Heart left ventricle (tissue), 16 donors: ENCODE results near the gene ETV3. TPM values are rescaled to one million over a fixed set of nuclear protein-coding genes. Genes with fewer than 3 reads are reported as not detected.

Source experiments
- ATAC-seq, 4 donors: fragments of 200-7000 bp; cut with Tn5 transposase; one replicate each; pipeline ENCODE4 v1.9.1; 2020 to 2022; ENCODE audit warnings: moderate library complexity in 4 of 4, mild to moderate bottlenecking in 3 of 4, moderate number of reproducible peaks in 1 of 4
- DNase-seq, 5 donors: peaks; one replicate each; pipeline ENCODE4 v3.0.0-alpha.2; 2020
- H3K27ac ChIP-seq, 12 donors: fragments of 200-600 bp; sonication (generic) in 4 of 12; one replicate each; pipeline versions ENCODE4 v1.5.0 to v1.8.0; 2016 to 2022; ENCODE audit warnings: mild to moderate bottlenecking in 2 of 12
- H3K27me3 ChIP-seq, 9 donors: fragments of 200-600 bp; sonication (generic) in 2 of 9; one replicate each; pipeline versions ENCODE4 v1.5.1 to v1.8.0; 2016 to 2022; ENCODE audit warnings: mild to moderate bottlenecking in 3 of 9
- H3K36me3 ChIP-seq, 9 donors: fragments of 200-600 bp; sonication (generic) in 2 of 9; one replicate each; pipeline versions ENCODE4 v1.5.0 to v1.8.0; 2018 to 2022; ENCODE audit warnings: mild to moderate bottlenecking in 2 of 9
- H3K4me1 ChIP-seq, 12 donors: fragments of 200-600 bp; sonication (generic) in 4 of 12; one replicate each; pipeline versions ENCODE4 v1.5.0 to v1.8.0; 2016 to 2022; ENCODE audit warnings: mild to moderate bottlenecking in 3 of 12
- H3K4me3 ChIP-seq, 12 donors: fragments of 200-600 bp; sonication (generic) in 4 of 12; one replicate each; pipeline versions ENCODE4 v1.5.0 to v1.8.0; 2017 to 2022; ENCODE audit warnings: mild to moderate bottlenecking in 9 of 12, moderate library complexity in 4 of 12
- H3K9me3 ChIP-seq, 12 donors: fragments of 200-600 bp; sonication (generic) in 4 of 12; one replicate each; pipeline versions ENCODE4 v1.5.0 to v1.8.0; 2016 to 2022; ENCODE audit warnings: mild to moderate bottlenecking in 1 of 12
- POLR2A ChIP-seq, 2 donors: fragments of 450-650 bp; IDR thresholded peaks; one replicate each; pipeline ENCODE4 v1.6.1; 2017; ENCODE audit warnings: antibody characterized with exemption in 2 of 2, mild to moderate bottlenecking in 2 of 2, moderate library complexity in 2 of 2
- WGBS, 4 donors: extraction: QIAGEN DNeasy Blood & Tissue Kit in 2 of 4; methylation state at CpG; one replicate each; pipeline versions ENCODE4 v1.1.5 to v1.1.7; 2013 to 2018; 5-methylcytosine and 5-hydroxymethylcytosine counted together
- intact Hi-C, 10 donors: fragments of 100-400 bp; cut with DNase I; formaldehyde crosslinking; loops; one replicate each; pipeline versions ENCODE4 v1.11.1 to v1.14.2; 2022
- polyA plus RNA-seq, 2 donors: library from polyadenylated mRNA; stranded (reverse); fragments of 200-250 nt; gene quantifications; one replicate each; pipeline ENCODE4 v1.2.3, GENCODE V29; 2013
- total RNA-seq, 9 donors: library from RNA; depleted of rRNA in 2 of 9; stranded (reverse); fragments of >200 nt in 2 of 9; fragmentation: NEBNext Ultra II Directional in 3 of 9; extraction: Animal tissue kit (Norgen Biotek cat#: 25700) in 3 of 9; gene quantifications; one replicate each; pipeline versions ENCODE4 v1.1.0 to v1.2.4, GENCODE V29; 2016 to 2023
- TF ChIP-seq, protein P1 (sequence below), 12 donors: fragments of 200-600 bp; sonication (generic) in 4 of 12; IDR thresholded peaks; one replicate each; pipeline versions ENCODE4 v1.5.0 to v1.8.0; 2018 to 2022; ENCODE audit warnings: antibody characterized with exemption in 12 of 12, mild to moderate bottlenecking in 5 of 12
- donor health status: ischemic (EF 13 %, LVEDD 7.1; RV severe dilation, severe dysfunction).
- donor health status: healthy with polysubstance abuse.
- donor health status: DM: no; HTN: yes; CAD: no.
- donor health status: DM: no; HTN: no; CAD: no.
- donor health status: ischemic (EF 25% LVEDD 6.9; RV normal size, moderate dysfunction).
- donor health status: ischemic (EF 25% LVEDD 5.7; RV mildly dilated, moderate dysfunction).
- donor health status: healthy.
- donor health status: DM: yes; HTN: yes; CAD: no.
- donor health status: ischemic (EF 35%, LVEDD 5.7; RV mildly dilated, moderate dysfunction).
- donor health status: nonischemic (EF 11% LVEDD 7.7; RV severe dilation, severe dysfunction).
- donor health status: DM: yes; HTN: yes; CAD: no.
- donor health status: PGD.
- donor health status: ischemic (EF 29% LVEDD 5.4; RV normal size, mild dysfunction).
- donor health status: nonischemic (EF 23%, LVEDD 6.1; RV moderate dilation, normal function).

ETV3 gene
- total and polyA plus RNA-seq, 11 donors = 4.5 to 24.3 (median 15.9) TPM

- peaks cover 10 to 31% (median 22%) of the 10 kb centered on the region in 12 donors for H3K4me1 ChIP-seq
- intact Hi-C loops = loop anchor here in 2 of 10 donors (1.0 kb wide), 2 partner anchors 17 to 19 kb away; partner anchors contain the start of gene ETV3 (in 1 of the 2)
- no peak overlapping the region for H3K4me3 ChIP-seq
- ATAC-seq (peak; percentile 56 to 90 (median 72)), DNase-seq (peak in 4 of 5 donors; percentile 66 to 81 (median 70))
- WGBS, 4 donors = 32 to 40% (median 35%) methylated on average over 5 to 7 of the region's 7 CpGs
- H3K27ac ChIP-seq = peak overlapping the region in 8 of 12 donors; percentile 13 to 38 (median 21)
- H3K36me3 ChIP-seq = no peaks in the 10 kb centered on the region
- TF ChIP-seq, protein P1, sequence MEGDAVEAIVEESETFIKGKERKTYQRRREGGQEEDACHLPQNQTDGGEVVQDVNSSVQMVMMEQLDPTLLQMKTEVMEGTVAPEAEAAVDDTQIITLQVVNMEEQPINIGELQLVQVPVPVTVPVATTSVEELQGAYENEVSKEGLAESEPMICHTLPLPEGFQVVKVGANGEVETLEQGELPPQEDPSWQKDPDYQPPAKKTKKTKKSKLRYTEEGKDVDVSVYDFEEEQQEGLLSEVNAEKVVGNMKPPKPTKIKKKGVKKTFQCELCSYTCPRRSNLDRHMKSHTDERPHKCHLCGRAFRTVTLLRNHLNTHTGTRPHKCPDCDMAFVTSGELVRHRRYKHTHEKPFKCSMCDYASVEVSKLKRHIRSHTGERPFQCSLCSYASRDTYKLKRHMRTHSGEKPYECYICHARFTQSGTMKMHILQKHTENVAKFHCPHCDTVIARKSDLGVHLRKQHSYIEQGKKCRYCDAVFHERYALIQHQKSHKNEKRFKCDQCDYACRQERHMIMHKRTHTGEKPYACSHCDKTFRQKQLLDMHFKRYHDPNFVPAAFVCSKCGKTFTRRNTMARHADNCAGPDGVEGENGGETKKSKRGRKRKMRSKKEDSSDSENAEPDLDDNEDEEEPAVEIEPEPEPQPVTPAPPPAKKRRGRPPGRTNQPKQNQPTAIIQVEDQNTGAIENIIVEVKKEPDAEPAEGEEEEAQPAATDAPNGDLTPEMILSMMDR (IDR thresholded peaks at IDR 0.05) = no peak
- no peak for TF ChIP-seq POLR2A (IDR thresholded peaks at IDR 0.05)
- peaks cover 0 to 4% (median 0%) of the 10 kb centered on the region in 9 donors for H3K27me3 ChIP-seq
- no peaks in the 10 kb centered on the region for H3K9me3 ChIP-seq
These were observed 16.8 kb upstream of the ETV3 start for GRCh38 chr1:157154940-157155514.

DNA sequence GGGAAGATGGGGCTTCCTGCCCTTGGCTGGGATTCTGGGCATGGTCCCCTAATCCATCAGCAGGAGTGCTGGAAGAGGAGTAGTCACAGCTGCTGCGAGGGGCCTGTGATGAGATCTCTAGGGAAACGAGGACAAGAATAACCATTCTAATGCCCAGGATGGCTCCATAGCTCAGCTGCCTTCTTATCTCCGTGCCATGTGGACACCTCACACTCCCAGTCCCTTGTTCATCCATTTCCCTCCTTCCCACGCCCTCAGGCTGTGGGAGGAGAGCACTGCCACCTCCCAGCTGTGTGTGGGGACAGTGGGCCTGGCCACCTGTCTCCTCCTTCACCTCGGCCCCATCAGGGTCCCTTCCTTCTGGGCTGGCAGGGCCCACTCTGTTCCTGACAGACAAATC lies 16.1 kb upstream of the ETV3 start:
- Histone ChIP-seq H3K4me1 (peaks cover 10 to 31% (median 22%) of the 10 kb centered on the region in 12 donors), H3K36me3 (no peaks in the 10 kb centered on the region), H3K27me3 (peaks cover 0 to 4% (median 0%) of the 10 kb centered on the region in 9 donors), H3K27ac (peak overlapping the region in 4 of 12 donors; percentile 3 to 38 (median 15)), H3K4me3 (no peak overlapping the region), H3K9me3 (no peaks in the 10 kb centered on the region)
- DNase-seq (no peak), ATAC-seq (no peak)
- WGBS, 4 donors = 56 to 67% (median 59%) methylated on average over 5 of the region's 5 CpGs
- TF ChIP-seq, protein P1 (IDR thresholded peaks at IDR 0.05) = no peak
- TF ChIP-seq POLR2A (IDR thresholded peaks at IDR 0.05) = no peak
- intact Hi-C loops = no loop called here

DNA sequence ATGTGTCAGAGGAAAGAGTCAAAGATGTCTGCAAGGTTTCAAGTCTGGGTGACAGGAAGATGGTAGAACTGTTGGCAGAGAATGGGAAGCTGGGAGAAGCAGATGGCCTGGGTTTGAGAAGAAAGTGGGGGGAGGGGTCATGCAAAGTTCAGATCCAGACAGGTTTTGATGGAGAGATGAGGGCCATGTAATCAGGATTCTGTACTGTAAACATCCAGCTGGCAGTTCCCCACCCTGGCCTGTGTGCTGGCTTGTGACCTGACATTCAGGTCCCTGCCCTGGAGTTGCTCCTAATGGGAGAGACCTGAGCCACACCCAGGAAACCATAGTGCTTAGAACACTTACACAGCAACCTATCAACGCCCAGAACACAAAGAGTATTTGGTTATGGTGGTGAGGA lies 15.6 kb upstream of the ETV3 start:
- Histone ChIP-seq H3K4me1 (peaks cover 10 to 34% (median 22%) of the 10 kb centered on the region in 12 donors), H3K27ac (no peak overlapping the region), H3K4me3 (no peak overlapping the region), H3K27me3 (peaks cover 0 to 4% (median 0%) of the 10 kb centered on the region in 9 donors), H3K36me3 (no peaks in the 10 kb centered on the region), H3K9me3 (no peaks in the 10 kb centered on the region)
- 70 to 92% (median 79%) methylated on average over 1 of the region's 1 CpG for WGBS, 4 donors
- DNase-seq (no peak), ATAC-seq (no peak)
- intact Hi-C loops = no loop called here
- TF ChIP-seq, protein P1 (IDR thresholded peaks at IDR 0.05) = no peak
- TF ChIP-seq POLR2A (IDR thresholded peaks at IDR 0.05) = no peak

DNA sequence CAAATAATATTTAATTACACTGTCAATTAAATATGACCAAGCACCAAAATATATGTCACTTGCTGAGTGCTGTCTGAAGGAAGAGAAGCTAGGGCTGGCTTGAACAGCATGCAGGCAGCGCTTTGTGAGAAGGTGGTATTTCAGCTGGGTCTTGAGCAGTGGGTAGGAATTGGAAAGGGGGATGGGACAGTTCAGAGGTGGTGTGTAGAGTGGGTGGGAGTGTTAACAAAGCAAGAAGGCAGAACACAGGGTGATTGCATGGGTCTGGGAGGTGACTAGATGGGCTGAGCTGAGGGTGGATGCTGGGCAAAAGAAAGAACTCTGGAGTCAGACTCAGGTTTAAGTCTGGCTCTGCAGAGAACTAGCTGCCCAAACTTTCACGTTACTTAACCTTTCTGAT lies 14.3 kb upstream of the ETV3 start:
- Histone ChIP-seq H3K4me3 (no peak overlapping the region), H3K9me3 (no peaks in the 10 kb centered on the region), H3K36me3 (no peaks in the 10 kb centered on the region), H3K27me3 (peaks cover 0 to 4% (median 0%) of the 10 kb centered on the region in 9 donors), H3K4me1 (peaks cover 10 to 41% (median 22%) of the 10 kb centered on the region in 12 donors), H3K27ac (no peak overlapping the region)
- 92 to 99% (median 97%) methylated on average over 2 of the region's 2 CpGs for WGBS, 4 donors
- intact Hi-C loops = no loop called here
- no peak for ATAC-seq
- TF ChIP-seq POLR2A (IDR thresholded peaks at IDR 0.05) = no peak
- no peak for DNase-seq
